ENCODE measurements around the gene PCID2.

DNA sequence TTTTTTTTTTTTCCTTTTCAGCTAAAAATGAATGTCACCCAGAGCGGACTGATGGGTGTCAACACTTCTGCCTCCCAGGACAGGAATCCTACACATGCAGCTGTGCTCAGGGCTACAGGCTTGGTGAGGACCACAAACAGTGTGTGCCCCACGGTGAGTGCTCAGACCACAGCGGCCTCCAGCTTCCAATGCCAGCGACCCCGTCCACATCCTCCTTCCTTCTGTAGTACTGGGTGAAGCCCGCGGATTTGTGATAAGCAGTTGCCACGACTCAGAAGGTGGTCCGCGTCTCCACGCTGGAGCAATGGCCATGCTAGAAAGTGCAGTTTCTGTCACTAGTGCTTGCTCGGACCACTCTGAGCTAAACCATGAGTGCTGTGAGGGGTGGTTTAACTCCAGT is 44.0 kb downstream of the PCID2 start:
- TF ChIP-seq, protein P1, sequence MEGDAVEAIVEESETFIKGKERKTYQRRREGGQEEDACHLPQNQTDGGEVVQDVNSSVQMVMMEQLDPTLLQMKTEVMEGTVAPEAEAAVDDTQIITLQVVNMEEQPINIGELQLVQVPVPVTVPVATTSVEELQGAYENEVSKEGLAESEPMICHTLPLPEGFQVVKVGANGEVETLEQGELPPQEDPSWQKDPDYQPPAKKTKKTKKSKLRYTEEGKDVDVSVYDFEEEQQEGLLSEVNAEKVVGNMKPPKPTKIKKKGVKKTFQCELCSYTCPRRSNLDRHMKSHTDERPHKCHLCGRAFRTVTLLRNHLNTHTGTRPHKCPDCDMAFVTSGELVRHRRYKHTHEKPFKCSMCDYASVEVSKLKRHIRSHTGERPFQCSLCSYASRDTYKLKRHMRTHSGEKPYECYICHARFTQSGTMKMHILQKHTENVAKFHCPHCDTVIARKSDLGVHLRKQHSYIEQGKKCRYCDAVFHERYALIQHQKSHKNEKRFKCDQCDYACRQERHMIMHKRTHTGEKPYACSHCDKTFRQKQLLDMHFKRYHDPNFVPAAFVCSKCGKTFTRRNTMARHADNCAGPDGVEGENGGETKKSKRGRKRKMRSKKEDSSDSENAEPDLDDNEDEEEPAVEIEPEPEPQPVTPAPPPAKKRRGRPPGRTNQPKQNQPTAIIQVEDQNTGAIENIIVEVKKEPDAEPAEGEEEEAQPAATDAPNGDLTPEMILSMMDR (conservative IDR thresholded peaks at IDR 0.05): no peak
- no peak for TF ChIP-seq ZFX (IDR thresholded peaks at IDR 0.05)
